HG03442 (cell line): ENCODE measurements around the gene FRYL.
A peak's percentile ranks its signal among the peaks of the same experiment; 100 is the strongest.
"Not testable (repeated sequence)": the region's sequence is repeated elsewhere in the genome, so short reads cannot be mapped to it uniquely, and the experiment has no call there.

Experiments used
- ATAC-seq: cut with Tn5 transposase; IDR thresholded peaks from one replicate; pipeline ENCODE4 v1.9.1; 2021; ENCODE audit warnings: mild to moderate bottlenecking, moderate library complexity; ENCODE audit not compliant: unreplicated experiment

Gene FRYL

DNA sequence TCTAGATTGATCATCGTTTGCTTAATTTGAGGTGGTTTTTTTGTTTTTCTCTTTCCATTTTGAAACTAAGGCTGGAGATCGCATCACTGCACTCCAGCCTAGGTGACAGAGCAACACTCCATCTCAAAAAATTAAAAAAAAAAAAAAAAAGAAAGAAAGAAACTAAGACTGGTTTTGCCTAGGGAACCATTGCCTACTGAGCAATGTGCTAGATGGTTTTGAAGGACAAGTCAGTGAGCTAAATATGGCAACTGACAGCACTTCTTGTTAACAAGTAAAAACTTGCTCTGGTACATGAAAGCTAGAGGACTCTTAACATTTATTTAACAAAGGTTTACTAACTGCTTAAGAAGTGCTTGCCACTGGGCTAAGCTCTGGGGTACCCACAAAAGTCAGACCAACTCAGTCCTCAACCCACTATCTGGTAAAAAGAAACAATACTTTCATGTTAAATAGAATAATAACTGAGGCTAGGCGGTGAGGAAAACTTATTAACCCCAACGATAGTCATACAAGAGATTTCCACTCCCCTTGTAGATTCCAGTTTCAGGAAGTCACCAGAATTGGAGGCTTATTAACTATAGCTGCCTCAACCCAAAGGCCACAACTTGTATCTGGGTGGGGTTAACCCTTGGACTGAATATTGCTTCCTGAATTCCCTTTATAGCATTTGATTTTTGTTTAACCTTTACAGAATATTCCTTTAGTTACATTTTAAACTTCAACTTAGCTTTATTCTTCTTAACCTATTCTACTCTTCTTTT, 111.6 kb downstream of the FRYL start:
- ATAC-seq: peak; percentile 68

DNA sequence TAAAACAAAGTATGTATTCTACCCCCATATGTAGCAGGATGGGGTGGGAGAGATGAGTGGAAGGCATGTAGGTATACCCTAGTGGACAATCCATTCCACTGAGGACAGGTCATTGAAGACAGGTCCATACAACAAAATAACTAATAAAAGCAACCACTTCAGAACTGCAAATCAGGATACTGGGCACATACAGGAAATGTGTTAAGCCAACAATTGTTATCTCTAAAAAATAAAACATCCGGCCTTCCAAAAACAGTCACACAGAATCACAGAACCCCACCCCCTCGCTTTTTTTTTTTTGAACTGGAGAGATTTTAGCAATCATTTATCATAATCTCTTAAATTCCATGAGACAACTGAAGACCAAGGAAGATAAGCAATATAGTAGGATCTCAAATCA, 112.9 kb downstream of the FRYL start:
- no peak for ATAC-seq

DNA sequence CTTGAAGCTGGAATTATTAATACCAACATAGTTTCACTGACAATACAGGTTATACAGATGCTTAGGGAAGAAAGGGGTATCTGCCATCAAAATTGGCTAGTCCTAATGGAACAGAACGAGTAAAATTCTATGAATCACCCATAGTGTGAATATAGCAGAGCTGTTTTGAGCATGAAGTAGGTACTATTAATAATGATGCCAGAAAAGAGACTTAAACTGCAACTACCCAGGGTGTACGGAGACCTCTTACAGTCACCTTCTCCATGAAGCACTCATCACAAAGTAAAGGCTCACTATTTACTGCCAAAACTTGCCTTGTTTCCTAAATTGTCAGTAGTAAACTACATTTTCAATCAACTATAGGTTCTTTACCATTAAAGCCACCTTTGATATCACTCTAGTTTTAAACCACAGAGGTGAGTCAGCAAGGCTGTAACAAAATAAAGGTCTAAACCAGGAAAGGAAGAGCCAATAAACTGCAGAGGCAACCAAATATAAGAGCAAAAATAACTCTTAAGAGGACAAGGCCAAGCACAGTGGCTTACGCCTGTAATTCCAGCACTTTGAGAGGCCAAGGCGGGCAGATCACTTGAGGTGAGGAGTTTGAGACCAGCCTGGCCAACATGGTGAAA, 114.4 kb downstream of the FRYL start:
- ATAC-seq: no peak

DNA sequence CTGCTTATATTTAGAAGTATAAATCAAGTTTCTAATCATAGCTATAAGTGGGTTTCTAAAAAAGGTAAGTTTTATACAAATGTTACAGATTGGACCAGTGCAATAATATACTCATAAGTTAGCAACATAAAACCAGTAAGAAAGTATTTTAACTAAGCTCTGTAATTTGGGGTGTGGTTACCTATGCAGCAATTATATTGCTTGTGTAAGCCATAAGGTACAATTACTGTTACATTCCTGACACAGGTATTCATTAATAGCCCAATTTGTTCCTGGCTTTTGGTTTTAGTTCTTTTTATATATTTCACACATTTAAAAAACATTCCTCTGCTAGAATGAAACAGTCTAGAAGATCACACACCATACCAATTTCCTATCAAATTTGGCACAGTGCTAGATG, 115.1 kb downstream of the FRYL start:
- ATAC-seq: no peak

DNA sequence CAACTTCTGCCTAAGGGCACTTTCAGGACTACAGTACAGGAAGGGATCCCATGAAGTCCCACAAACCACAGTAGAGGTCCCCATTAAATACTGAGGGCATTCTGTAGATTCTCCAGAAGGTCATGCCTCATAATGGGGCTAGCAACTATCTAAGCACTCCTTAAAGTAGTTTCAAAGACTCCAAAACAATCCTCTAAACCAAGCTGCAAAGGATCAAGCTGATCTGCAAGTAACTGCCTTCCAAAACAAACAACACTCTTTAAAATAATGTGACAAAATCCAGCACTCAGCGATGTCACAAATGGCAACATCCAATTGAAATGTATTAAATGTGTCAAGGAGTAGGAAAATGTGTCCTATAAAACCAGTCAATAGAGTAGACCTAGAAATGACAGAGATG, 118.7 kb downstream of the FRYL start:
- ATAC-seq: no peak

DNA sequence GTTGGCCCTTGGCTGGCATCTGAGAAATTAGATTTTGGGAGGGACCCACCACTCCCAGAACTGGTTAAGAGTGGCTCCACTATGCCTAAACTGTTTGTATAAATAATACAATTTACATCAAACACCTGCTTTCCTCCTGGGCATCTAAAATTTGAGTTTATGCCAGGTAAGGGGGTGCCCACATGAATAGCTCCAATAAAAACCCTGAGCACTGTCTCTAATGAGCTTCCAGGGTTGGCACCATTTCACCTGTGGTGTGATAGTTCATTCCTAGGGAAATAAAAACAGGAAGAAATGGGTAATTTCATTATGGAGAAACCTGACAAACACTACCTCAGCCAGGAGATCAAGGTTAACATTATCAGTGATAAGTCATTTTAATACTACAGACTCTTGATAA, 119.7 kb downstream of the FRYL start:
- ATAC-seq: no peak

DNA sequence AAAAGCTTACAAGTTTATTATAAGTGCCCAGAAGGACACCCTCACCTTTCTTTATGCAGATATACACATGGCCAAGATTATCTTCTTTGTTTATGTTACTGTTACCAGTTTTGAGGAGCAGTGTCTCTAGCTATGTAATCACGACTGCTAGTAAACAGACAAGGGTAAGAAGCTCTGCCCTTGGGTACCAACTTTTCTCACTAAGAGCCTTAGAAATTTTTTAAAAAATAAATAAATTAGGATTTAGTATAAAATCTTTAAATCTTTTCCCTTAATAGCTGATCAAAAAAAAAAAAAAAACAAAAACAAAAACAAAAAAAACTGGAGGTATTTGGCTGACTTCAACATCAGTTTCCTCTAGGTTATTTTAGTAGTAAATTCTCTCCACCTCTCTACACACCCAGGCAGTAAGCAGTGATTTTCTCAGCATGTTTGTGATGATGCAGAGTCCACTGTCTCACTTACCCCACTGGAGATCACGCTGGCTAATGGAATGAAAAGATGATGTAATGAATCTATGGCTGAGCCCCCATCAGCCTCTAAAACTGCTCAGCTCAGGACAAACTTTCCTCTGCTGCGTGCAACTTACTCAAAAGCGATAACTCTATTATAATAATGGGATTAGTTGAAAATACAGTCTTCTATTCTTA, 125.9 kb downstream of the FRYL start:
- ATAC-seq: no peak

DNA sequence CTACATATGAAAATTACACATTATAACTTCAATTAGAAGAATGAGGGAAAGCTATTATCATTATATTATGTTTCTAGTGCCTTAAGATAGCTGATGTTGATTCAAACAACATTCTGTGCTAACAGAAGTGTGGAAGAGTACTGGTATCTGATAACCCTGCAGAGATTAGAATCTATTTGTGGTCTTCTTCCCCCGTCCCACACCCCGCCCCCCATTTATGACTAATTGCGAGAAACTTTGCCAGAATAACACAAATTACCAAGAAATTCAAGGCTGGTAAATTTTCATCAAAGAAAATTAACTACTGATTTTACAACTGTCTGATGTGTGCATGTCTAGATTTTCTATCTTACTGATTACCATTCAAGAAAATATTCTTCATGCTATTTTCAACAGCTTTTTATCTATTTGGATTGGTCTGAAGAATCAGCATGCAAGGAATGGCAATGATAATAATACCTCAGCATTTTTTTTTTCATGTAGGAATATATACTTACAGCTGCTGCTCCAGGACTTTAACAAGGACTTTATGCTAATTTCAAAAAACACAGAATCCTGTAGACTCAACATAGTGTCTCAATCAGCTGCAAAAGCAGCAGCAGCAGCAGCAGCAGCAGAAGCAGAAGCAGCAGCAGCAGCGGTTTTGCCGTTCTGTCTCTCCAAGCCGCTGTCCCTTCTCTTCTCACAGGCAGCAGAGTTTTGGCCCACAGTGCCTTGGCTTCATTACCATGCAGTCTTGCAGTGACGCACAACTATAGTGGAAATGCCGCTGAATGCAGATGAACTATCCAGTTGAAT, 126.7 kb downstream of the FRYL start:
- no peak for ATAC-seq

DNA sequence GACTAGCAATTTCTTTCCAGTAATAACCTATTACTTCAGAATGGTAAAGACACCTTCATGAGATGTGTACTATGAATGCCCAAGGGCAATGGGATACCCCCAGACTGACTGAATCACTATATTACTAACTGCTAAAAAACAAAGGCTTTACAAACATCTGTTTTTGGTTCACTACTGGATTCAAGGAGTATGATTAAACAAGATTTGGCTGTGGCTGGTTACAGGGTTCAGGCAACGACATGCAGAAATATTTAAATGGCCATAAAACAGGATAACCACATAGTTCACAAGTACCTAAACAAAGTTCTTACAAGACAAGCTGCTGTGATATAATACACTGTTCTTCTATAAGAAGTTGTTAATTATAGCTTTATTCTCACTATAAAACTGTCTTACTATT, 128.2 kb downstream of the FRYL start:
- ATAC-seq: no peak

DNA sequence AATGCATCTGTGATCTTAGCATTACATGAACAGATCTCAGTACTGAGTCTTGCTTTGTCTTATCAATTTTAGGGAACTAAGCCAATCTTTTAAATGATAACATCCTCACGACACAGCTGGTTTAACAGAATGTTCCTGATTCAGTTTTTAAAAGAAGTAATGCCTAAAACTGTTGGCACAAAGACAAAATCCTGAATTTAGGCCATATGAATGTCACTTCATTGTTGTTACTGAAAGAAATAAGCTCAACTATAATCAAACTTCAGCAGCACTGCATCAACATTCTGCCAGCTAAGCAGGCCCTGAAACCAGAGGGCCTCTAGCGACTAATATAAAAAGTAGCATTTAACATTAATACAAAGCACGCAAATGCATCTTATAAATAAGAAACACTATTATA, 130.6 kb downstream of the FRYL start:
- ATAC-seq: no peak

DNA sequence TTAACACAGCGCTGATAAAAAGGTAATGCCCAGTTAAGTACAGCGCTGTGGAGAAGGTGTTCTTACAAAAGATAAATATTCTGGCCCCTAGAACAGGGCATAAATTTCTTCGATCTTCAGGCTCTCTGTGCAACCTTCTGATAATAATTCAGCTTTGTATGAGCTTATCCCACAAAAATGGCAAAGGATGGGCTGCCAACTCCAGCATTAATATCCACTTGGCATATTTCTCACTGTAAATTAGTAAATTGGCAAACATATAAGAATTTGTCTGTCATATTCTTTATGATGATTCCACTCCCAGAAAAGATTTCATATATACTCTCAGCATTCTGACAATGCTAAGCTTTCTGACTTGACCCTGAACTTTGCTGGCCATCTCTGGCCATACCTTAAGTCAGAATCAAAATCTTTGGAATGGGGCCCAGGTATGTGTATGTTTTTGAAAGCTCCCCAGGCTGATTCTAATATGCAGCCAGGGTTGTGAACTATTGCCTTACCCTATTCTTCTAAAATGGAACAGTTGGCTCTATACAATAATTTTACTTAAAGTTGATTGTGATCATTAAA, 134.8 kb downstream of the FRYL start:
- no peak for ATAC-seq

DNA sequence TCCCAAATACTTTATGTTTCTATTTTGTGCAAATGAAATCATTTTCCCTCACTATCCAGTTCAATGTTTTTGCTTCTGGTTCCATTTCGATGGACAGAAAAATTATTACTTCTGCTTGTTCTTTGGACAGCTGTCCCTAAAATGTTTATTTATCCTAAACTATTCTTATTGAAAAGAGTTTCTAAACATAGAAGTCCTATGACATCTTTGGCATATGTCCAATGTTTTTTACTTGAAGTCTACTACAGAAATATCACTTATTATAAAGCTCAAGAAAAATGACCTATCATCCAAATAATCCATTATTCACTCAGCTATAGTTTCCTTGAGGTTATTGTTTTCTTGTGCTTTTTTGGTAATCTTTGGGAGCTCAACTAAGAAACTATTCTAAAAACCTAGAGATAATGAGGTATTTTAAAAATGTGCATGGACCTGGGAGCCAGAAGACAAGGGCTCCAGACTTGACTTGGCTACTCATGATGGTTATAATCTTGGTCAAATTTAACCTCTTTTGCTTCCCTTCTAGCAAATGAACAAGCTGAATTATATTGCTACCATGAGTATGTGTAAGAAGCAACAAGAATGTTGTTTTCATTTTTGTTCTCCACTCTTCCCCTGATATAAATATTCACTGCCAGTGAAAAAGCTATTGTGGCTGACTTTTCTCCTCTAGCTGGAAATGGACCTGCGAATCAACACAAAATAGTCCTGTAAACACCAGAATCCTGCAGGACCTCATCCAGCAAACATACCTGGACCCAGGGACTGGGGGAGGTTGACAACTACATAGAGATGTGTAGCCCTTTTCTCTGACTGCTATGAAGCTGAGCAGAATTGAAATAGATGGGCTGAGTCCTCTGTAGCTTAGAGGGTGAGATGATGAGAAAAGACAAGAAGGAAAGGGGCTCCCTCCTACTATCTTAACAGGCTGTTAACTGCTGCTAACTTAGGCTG, 137.4 kb downstream of the FRYL start:
- no peak for ATAC-seq

DNA sequence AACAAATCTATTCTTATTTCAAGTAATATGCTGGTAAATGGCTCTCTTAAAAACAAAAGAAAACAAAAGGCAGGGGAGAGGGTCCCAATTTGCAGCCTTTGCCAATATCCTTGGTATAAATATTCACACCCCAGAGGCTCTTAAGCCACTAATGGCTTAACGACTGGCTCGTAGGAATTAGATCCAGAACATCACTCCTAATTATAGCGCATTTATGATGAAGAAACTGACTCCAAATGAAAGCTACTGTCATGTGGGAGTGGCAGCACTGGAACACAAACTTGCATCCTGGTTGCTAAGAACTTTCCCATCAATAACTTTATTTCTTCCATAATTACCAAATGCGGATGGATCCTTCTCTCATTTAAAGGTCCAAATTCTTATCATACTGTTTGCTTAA, 138.7 kb downstream of the FRYL start:
- ATAC-seq: no peak

DNA sequence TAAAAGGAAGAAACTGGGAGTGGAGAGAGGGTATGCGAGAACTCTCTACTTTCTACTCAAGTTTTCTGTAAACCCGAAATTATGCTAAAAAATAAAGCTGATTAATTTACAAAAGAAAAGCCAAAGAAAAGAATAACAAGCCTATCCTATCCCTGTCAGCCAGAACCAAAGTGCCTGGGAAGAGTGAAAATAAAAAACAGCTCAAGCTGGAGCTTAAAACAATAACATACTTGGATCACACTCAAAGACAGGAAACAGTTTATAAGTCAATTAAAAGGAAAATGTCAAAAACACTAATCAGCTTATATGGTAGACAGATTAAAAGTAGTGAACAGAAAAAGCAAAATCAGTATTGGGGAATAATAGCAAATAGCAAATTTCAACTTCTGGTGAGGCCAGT, 139.4 kb downstream of the FRYL start:
- ATAC-seq: no peak

DNA sequence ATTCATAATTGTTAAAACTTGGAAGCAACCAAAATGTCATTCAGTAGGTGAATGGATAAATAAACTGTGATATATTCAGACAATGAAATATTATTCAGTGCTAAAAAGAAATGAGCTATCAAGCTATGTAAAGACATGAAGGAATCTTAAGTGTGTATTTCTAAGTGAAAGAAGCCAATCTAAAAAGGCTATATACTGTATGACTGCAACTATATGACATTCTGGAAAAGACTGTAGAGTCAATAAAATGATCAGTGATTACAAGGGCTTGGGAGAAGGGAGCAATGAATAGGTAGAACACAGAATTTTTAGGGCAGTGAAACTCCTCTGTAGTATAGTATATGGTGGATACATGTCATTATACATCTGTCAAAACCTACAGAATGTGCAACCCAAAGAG, 139.9 kb downstream of the FRYL start:
- no peak for ATAC-seq

DNA sequence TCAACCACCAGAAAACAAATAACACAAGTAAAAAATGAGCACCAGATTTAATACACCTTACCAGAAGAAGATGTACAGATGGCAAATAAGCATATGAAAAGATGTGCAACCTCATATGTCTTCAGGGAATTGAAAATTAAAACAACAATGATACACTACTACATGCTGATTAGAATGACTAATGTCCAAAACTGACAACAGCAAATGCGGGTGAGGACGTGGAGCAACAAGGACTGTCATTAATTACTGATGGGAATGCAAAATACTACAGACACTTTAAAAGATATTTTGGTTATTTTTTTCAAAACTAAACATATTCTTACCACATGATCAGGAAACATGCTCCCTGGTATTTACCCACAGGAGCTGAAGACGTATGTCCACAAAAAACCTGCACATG, 140.3 kb downstream of the FRYL start:
- no peak for ATAC-seq

DNA sequence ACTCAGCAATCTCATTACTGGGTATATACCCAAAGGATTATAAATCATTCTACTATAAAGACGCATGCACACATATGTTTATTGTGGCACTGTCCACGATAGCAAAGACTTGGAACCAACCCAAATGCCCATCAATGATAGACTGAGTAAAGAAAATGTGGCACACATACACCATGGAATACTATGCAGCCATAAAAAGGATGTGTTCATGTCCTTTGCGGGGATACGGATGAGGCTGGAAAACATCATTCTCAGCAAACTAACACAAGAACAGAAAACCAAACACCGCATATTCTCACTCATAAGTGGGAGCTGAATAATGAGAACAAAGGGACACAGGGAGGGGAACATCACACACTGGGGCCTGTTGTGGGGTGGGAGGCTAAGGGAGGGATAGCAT, 141.5 kb downstream of the FRYL start:
- not testable (repeated sequence) for ATAC-seq

DNA sequence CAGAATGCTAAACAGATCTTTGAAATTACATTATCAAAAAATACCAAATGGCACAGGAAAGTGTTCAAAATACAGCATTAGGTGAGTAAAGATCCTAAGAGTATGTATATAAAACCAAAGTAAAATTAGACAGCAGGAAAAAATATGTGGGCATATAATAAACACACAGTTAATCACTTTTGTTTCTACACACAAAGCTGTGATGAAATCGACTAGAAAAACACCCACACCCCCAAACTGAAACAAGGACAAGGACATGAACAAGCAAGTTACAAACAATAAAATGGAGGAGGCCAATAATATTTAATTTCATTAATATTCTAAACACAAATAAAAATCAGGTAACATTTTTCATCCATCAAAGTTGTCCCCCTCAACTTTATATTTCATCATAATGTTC, 143.2 kb downstream of the FRYL start:
- no peak for ATAC-seq

DNA sequence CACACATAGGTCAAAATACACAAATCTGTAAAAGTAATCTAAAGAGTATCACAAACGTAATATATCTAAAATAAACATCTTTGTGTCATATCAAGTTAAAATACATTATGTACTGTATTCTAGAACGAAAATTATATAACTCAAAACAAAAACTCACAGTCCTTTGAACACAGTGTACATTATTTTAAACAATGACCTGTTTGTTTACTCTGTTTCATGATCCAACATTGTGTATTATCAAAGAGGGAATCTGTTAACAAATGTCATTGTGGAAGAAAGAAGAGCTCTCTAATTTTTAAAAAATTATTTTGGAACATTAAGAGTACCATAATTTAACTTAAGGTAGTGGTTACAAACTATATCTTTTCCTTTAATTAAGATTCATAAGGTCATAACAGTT, 144.1 kb downstream of the FRYL start:
- no peak for ATAC-seq

DNA sequence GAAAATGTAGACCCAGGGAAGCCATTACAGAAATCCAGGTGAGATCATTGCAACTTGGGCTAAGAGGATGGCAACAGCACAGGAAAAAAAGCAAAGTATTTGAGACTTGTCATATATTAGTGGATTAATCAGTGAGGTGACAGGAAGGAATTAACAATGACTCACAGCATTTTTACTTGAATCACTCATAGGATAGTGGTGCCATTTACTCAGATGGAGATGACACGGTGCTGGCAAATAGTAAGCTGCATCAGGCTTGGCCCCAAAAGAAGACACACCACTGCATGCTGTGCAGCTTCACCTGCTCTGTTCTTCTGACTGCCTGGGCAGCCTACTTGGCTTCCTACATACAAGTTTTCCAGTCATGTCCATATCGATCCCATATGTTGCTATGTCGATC, 144.8 kb downstream of the FRYL start:
- ATAC-seq: peak; percentile 65
